GM12878 (cell line): ENCODE data around the gene KCNK17. TPM values are rescaled to one million over a fixed set of nuclear protein-coding genes. Genes with fewer than 3 reads are reported as not detected.

Source experiments
- ATAC-seq: fragments of 200-7000 bp; cut with Tn5 transposase; 3 replicates; pipeline ENCODE4 v1.9.1; 2020; ENCODE audit warnings: mild to moderate bottlenecking, moderate library complexity
- BruUV-seq: library from RNA; stranded (reverse); fragments of 400-500 nt; replicated peaks from 2 replicates; lab custom pipeline; 2021; lab: Mats Ljungman, UMichigan
- CTCF ChIA-PET: fragments of 300-600 bp; sonication (Branson Sonifier 250); formaldehyde crosslinking; extraction: SDS; loops from one replicate; lab custom pipeline; 2021; ENCODE audit warnings: inconsistent platforms; lab: Yijun Ruan, JAX
- POLR2A ChIA-PET: fragments of 350-600 bp; formaldehyde crosslinking; extraction: SDS; loops from one replicate; lab custom pipeline; 2021; ENCODE audit warnings: inconsistent platforms; lab: Charles Lee
- RAD21 ChIA-PET: fragments of 300-600 bp; sonication (Branson Sonifier 250); formaldehyde crosslinking; loops from one replicate; lab custom pipeline; 2023; ENCODE audit warnings: antibody characterized with exemption; ENCODE audit not compliant: unreplicated experiment; lab: Charles Lee
- SMC1A ChIA-PET: fragments of 300-600 bp; sonication (Branson Sonifier 250); formaldehyde crosslinking; loops from one replicate; lab custom pipeline; 2023; ENCODE audit not compliant: unreplicated experiment, uncharacterized antibody; lab: Charles Lee
- DNase-seq: peaks from one replicate; pipeline ENCODE4 v3.0.0-alpha.2; 2011; ENCODE audit warnings: low read depth, low spot score
- FAIRE-seq: peaks from 3 replicates; lab custom pipeline; 2011; peaks lifted over from hg19 to GRCh38; lab: Jason Lieb, UNC
- H2AFZ ChIP-seq: 2 replicates; pipeline ENCODE4 v1.6.0; 2011; ENCODE audit warnings: low read depth, low read length, control low read depth; ENCODE audit not compliant: control insufficient read depth
- H3K27ac ChIP-seq: 2 replicates; pipeline ENCODE4 v1.5.1; 2011; ENCODE audit warnings: control low read depth; ENCODE audit not compliant: control insufficient read depth, insufficient read depth
- H3K27me3 ChIP-seq, 2 experiments: replicated peaks in 1 of 2; 2 replicates each; pipeline versions ENCODE4 v1.6.0 to v1.6.1; 2011; ENCODE audit warnings: low read length in 1 of 2; ENCODE audit not compliant: control insufficient read depth in 2 of 2, insufficient read depth in 2 of 2
- H3K36me3 ChIP-seq, 2 experiments: 2 replicates each; pipeline ENCODE4 v1.5.1; 2011; ENCODE audit warnings: low read length in 1 of 2; ENCODE audit not compliant: control insufficient read depth in 2 of 2, insufficient read depth in 2 of 2
- H3K4me1 ChIP-seq: 2 replicates; pipeline ENCODE4 v1.6.1; 2011; ENCODE audit warnings: mild to moderate bottlenecking, low read length, moderate library complexity, mixed read lengths; ENCODE audit not compliant: control insufficient read depth, insufficient read depth
- H3K4me2 ChIP-seq: 2 replicates; pipeline ENCODE4 v1.6.0; 2011; ENCODE audit warnings: control low read depth; ENCODE audit not compliant: control insufficient read depth, insufficient read depth
- H3K4me3 ChIP-seq: fragments of 200-600 bp; sonication (generic); 2 replicates; pipeline ENCODE4 v1.5.1; 2016
- H3K79me2 ChIP-seq: 2 replicates; pipeline ENCODE4 v1.6.0; 2011; ENCODE audit warnings: low read length; ENCODE audit not compliant: control insufficient read depth, insufficient read depth
- H3K9ac ChIP-seq: 2 replicates; pipeline ENCODE4 v1.8.0; 2011; ENCODE audit warnings: low read length, control low read depth, mixed read lengths; ENCODE audit not compliant: control insufficient read depth, insufficient read depth
- H3K9me3 ChIP-seq: replicated peaks from 3 replicates; pipeline ENCODE4 v1.5.1; 2011; ENCODE audit warnings: mild to moderate bottlenecking, low read length; ENCODE audit not compliant: control insufficient read depth, insufficient read depth
- H4K20me1 ChIP-seq: 2 replicates; pipeline ENCODE4 v1.6.0; 2011; ENCODE audit not compliant: control insufficient read depth, insufficient read depth
- BCL3 ChIP-seq: IDR thresholded peaks from 2 replicates; pipeline ENCODE4 v1.6.1; 2011; ENCODE audit warnings: borderline replicate concordance, low read depth, mild to moderate bottlenecking, moderate library complexity, low read length; ENCODE audit not compliant: insufficient read depth, poor library complexity, severe bottlenecking
- CHD2 ChIP-seq: IDR thresholded peaks from 2 replicates; pipeline ENCODE4 v1.6.1; 2011; ENCODE audit warnings: low read depth, low read length, improper control_type of control experiment, borderline replicate concordance
- CREB1 ChIP-seq: IDR thresholded peaks from 2 replicates; pipeline ENCODE4 v1.6.1; 2012; ENCODE audit warnings: low read depth, mild to moderate bottlenecking, inconsistent platforms
- CREM ChIP-seq: IDR thresholded peaks from 2 replicates; pipeline ENCODE4 v1.6.1; 2014; ENCODE audit warnings: antibody characterized with exemption, low read depth
- EED ChIP-seq: sonication (generic); IDR thresholded peaks from 2 replicates; pipeline ENCODE4 v1.6.1; 2016; ENCODE audit warnings: antibody characterized with exemption, low read depth
- HDAC2 ChIP-seq: fragments of 200-600 bp; sonication (generic); IDR thresholded peaks from 2 replicates; pipeline ENCODE4 v1.6.1; 2017
- IRF5 ChIP-seq: fragments of 450-650 bp; IDR thresholded peaks from 2 replicates; pipeline ENCODE4 v1.6.1; 2017; ENCODE audit warnings: borderline replicate concordance
- JUNB ChIP-seq: IDR thresholded peaks from 2 replicates; pipeline ENCODE4 v1.6.1; 2016; ENCODE audit warnings: antibody characterized with exemption, mild to moderate bottlenecking
- KLF5 ChIP-seq: fragments of 450-650 bp; IDR thresholded peaks from 2 replicates; pipeline ENCODE4 v1.6.1; 2014; ENCODE audit warnings: mild to moderate bottlenecking; ENCODE audit not compliant: partially characterized antibody
- MAX ChIP-seq: IDR thresholded peaks from 2 replicates; pipeline ENCODE4 v1.6.1; 2012; ENCODE audit warnings: low read depth, low read length, improper control_type of control experiment
- NFXL1 ChIP-seq: fragments of 450-650 bp; IDR thresholded peaks from 2 replicates; pipeline ENCODE4 v1.6.1; 2017; ENCODE audit warnings: antibody characterized with exemption, mild to moderate bottlenecking, borderline replicate concordance
- NRF1 ChIP-seq: conservative IDR thresholded peaks from 2 replicates; pipeline ENCODE4 v1.6.1; 2011; ENCODE audit warnings: mild to moderate bottlenecking, low read depth, low read length, improper control_type of control experiment
- PBX3 ChIP-seq: IDR thresholded peaks from 2 replicates; pipeline ENCODE4 v1.6.1; 2011; ENCODE audit warnings: mild to moderate bottlenecking, low read depth, low read length, moderate library complexity; ENCODE audit not compliant: insufficient replicate concordance
- RAD21 ChIP-seq: IDR thresholded peaks from 2 replicates; pipeline ENCODE4 v1.6.1; 2011; ENCODE audit warnings: mild to moderate bottlenecking, low read depth, low read length, moderate library complexity; ENCODE audit not compliant: insufficient read depth
- RELA ChIP-seq: fragments of 450-650 bp; IDR thresholded peaks from 2 replicates; pipeline ENCODE4 v1.8.0; 2014; ENCODE audit warnings: borderline replicate concordance; ENCODE audit not compliant: partially characterized antibody
- SIN3A ChIP-seq: IDR thresholded peaks from 2 replicates; pipeline ENCODE4 v1.6.1; 2012; ENCODE audit warnings: low read depth, low read length, improper control_type of control experiment
- STAT1 ChIP-seq: fragments of 450-650 bp; conservative IDR thresholded peaks from 2 replicates; pipeline ENCODE4 v1.6.1; 2014; ENCODE audit warnings: antibody characterized with exemption, mild to moderate bottlenecking
- SUPT20H ChIP-seq: IDR thresholded peaks from 2 replicates; pipeline ENCODE4 v1.6.1; 2011; ENCODE audit warnings: low read depth, mild to moderate bottlenecking, low read length, moderate library complexity, borderline replicate concordance; ENCODE audit not compliant: control insufficient read depth
- TCF3 ChIP-seq: IDR thresholded peaks from 2 replicates; pipeline ENCODE4 v1.6.1; 2012; ENCODE audit warnings: low read depth, mild to moderate bottlenecking, low read length, borderline replicate concordance; ENCODE audit not compliant: insufficient read depth
- ZNF622 ChIP-seq: fragments of 450-650 bp; IDR thresholded peaks from 2 replicates; pipeline ENCODE4 v1.6.1; 2017; ENCODE audit warnings: mild to moderate bottlenecking, inconsistent platforms
- WGBS: methylation state at CpG from one replicate; pipeline ENCODE4 v1.1.6; 2016; ENCODE audit warnings: low lambda C conversion rate; ENCODE audit not compliant: insufficient replicate concordance, insufficient coverage; ENCODE audit errors: missing lambda C conversion rate; 5-methylcytosine and 5-hydroxymethylcytosine counted together
- in situ Hi-C: fragments of 300-500 bp; cut with MboI; formaldehyde crosslinking; loops from 9 replicates; pipeline ENCODE4 v1.14.3; 2018; ENCODE audit warnings: mixed read lengths
- intact Hi-C: fragments of 100-400 bp; cut with micrococcal nuclease; formaldehyde crosslinking; loops from one replicate; pipeline ENCODE4 v1.14.2; 2022; ENCODE audit not compliant: unreplicated experiment
- polyA plus RNA-seq, 11 experiments: library from polyadenylated mRNA; depleted of rRNA in 4 of 11; unstranded in 6 of 11; stranded (reverse) in 5 of 11; fragments of >200 nt; fragmentation: Nextera tagmentation in 4 of 11; fragmentation: Illumina TruSeq in 1 of 11; extraction: Ambion mirVana in 4 of 11; extraction: Trizol in 1 of 11; gene quantifications; 1 replicate in 1 of 11; 2 replicates in 10 of 11; pipeline versions ENCODE4 v1.2.1 to v1.2.3, GENCODE V29; 2011 to 2016; ENCODE audit warnings: inconsistent platforms in 2 of 11, missing spikeins in 2 of 11, low read depth in 1 of 11
- total RNA-seq, 4 experiments: library from RNA; depleted of rRNA in 3 of 4; stranded (reverse); fragments of >200 nt in 3 of 4; fragmentation: Illumina TruSeq in 1 of 4; extraction: Trizol in 1 of 4; gene quantifications; 2 replicates each; pipeline versions ENCODE4 v1.2.1 to v1.2.3, GENCODE V29; 2013 to 2021

The KCNK17 gene
- total and polyA plus RNA-seq, 10 of the 15 experiments (the other 5 are each of a cell fraction or from before 2014, with no cell fraction given) = not detected

DNA sequence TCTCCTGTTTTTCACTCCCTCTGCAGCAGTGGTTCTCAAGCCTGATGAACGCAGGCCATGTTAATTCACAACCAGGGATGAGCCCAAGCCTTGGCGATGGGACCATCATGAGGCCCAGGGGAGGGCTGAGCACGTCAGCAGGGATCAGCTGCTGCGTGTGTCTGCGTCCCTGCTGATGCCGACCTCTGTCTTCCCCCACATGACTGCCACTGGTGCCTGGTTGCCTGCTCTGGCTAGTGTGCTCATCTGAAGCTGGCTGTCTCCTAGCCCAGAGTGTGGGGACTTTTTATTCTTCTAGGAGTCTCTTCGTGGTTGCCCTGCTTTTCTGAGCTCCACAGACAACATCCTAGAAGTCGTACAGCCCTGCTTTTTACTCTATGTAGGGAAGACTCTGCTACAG lies 49.1 kb upstream of the KCNK17 start:
- no peak overlapping the region for H2AFZ ChIP-seq
- ChIA-PET CTCF (interaction anchor here (0.7 to 3.7 kb wide), 27 partner anchors 7 to 1665 kb away, joined by 3 to 27 read pairs (median 5); partner anchors contain the start of gene DAAM2), POLR2A (no interaction called here), SMC1A (interaction anchor here (0.8 to 3.0 kb wide), 14 partner anchors 12 to 536 kb away, joined by 3 to 9 read pairs (median 4); no protein-coding TSS in a partner anchor), RAD21 (interaction anchor here (0.6 to 2.4 kb wide), 10 partner anchors 7 to 945 kb away, joined by 3 to 15 read pairs (median 4); no protein-coding TSS in a partner anchor)
- in situ Hi-C loops (no loop called here), intact Hi-C loops (loop anchor here (5.0 kb wide), 3 partner anchors 244 to 949 kb away; no protein-coding TSS in a partner anchor)
- no peaks in the 10 kb centered on the region for H3K9me3 ChIP-seq
- no peaks in the 10 kb centered on the region for H3K79me2 ChIP-seq
- 43% methylated on average over 8 of the region's 8 CpGs for WGBS
- no peak overlapping the region for H3K27ac ChIP-seq
- BruUV-seq = no TSS peak
- no peak overlapping the region for H3K4me2 ChIP-seq
- no peaks in the 10 kb centered on the region for H3K36me3 ChIP-seq
- H3K4me1 ChIP-seq = no peaks in the 10 kb centered on the region
- no peak for ATAC-seq
- no peaks in the 10 kb centered on the region for H4K20me1 ChIP-seq
- no peak overlapping the region for H3K4me3 ChIP-seq
- H3K9ac ChIP-seq = no peak overlapping the region
- FAIRE-seq = no peak
- DNase-seq = no peak
- no peak for TF ChIP-seq TCF3
- no peak for TF ChIP-seq CREB1
- TF ChIP-seq ZNF622 = no peak
- no peak for TF ChIP-seq PBX3
- no peak for TF ChIP-seq NRF1
- TF ChIP-seq EED = no peak
- no peak for TF ChIP-seq RAD21
- no peak for TF ChIP-seq STAT1
- no peak for TF ChIP-seq SIN3A
- TF ChIP-seq SUPT20H = no peak
- no peak for TF ChIP-seq CREM
- no peak for TF ChIP-seq JUNB
- TF ChIP-seq NFXL1 = no peak
- TF ChIP-seq HDAC2 = no peak
- no peak for TF ChIP-seq MAX
- no peak for TF ChIP-seq BCL3
- no peak for TF ChIP-seq IRF5
- TF ChIP-seq CHD2 = no peak
- TF ChIP-seq KLF5 = no peak
- TF ChIP-seq RELA = no peak
- H3K27me3 ChIP-seq = no peaks in the 10 kb centered on the region
